Panc1 (cell line): ENCODE measurements around the gene MYO5B. TPM values are rescaled to one million over a fixed set of nuclear protein-coding genes. Genes with fewer than 3 reads are reported as not detected.

ENCODE experiments used
- ATAC-seq: fragments of 200-7000 bp; cut with Tn5 transposase; 2 replicates; pipeline ENCODE4 v1.9.1; 2020; ENCODE audit warnings: mild to moderate bottlenecking, moderate library complexity
- BruUV-seq: library from RNA; stranded (reverse); fragments of 400-500 nt; replicated peaks from 2 replicates; lab custom pipeline; 2021; lab: Mats Ljungman, UMichigan
- CTCF ChIA-PET: fragments of 300-600 bp; sonication (Branson Sonifier 250); formaldehyde crosslinking; loops from one replicate; lab custom pipeline; 2022; ENCODE audit warnings: antibody characterized with exemption; lab: Charles Lee
- POLR2A ChIA-PET: fragments of 300-600 bp; sonication (Branson Sonifier 250); formaldehyde crosslinking; loops from one replicate; lab custom pipeline; 2022; ENCODE audit warnings: antibody characterized with exemption; lab: Charles Lee
- DNase-seq: peaks from one replicate; pipeline ENCODE4 v3.0.0-alpha.2; 2010; ENCODE audit warnings: low read depth, low spot score
- H3K27ac ChIP-seq: 2 replicates; pipeline ENCODE4 v1.5.1; 2011; ENCODE audit warnings: mild to moderate bottlenecking, low read length, inconsistent platforms
- H3K27me3 ChIP-seq: fragments of 200-500 bp; sonication (Bioruptor generic); 2 replicates; pipeline ENCODE4 v1.6.0; 2014; ENCODE audit warnings: low read length, inconsistent platforms; ENCODE audit not compliant: control insufficient read depth, insufficient read depth
- H3K36me3 ChIP-seq: fragments of 200-500 bp; sonication (Bioruptor generic); 2 replicates; pipeline ENCODE4 v1.5.1; 2014; ENCODE audit warnings: inconsistent platforms, mild to moderate bottlenecking, low read length, moderate library complexity; ENCODE audit not compliant: control insufficient read depth, insufficient read depth
- H3K4me1 ChIP-seq: 2 replicates; pipeline ENCODE4 v1.5.1; 2011; ENCODE audit warnings: inconsistent platforms, mild to moderate bottlenecking, low read length, moderate library complexity; ENCODE audit not compliant: control insufficient read depth, insufficient read depth
- H3K4me3 ChIP-seq, 2 experiments: 2 replicates each; pipeline ENCODE4 v1.5.1; 2011 to 2012; ENCODE audit warnings: low read depth in 2 of 2, low read length in 2 of 2, mild to moderate bottlenecking in 2 of 2, inconsistent platforms in 1 of 2, moderate library complexity in 1 of 2
- H3K9me3 ChIP-seq: fragments of 200-500 bp; sonication (Bioruptor generic); 2 replicates; pipeline ENCODE4 v1.5.1; 2014; ENCODE audit warnings: low read depth, mild to moderate bottlenecking, inconsistent platforms, low read length, moderate library complexity; ENCODE audit not compliant: control insufficient read depth, insufficient read depth
- CTCF ChIP-seq: fragments of 450-650 bp; IDR thresholded peaks from 2 replicates; pipeline ENCODE4 v1.5.1; 2017; ENCODE audit warnings: mild to moderate bottlenecking
- POLR2AphosphoS5 ChIP-seq: IDR thresholded peaks from 2 replicates; pipeline ENCODE4 v1.6.1; 2012; ENCODE audit warnings: mild to moderate bottlenecking, low read depth, low read length, moderate library complexity
- REST ChIP-seq, 2 experiments: IDR thresholded peaks; 2 replicates each; pipeline ENCODE4 v1.6.1; 2011 to 2012; ENCODE audit warnings: low read depth in 2 of 2, control low read depth in 1 of 2, low read length in 1 of 2, mild to moderate bottlenecking in 1 of 2, moderate library complexity in 1 of 2; ENCODE audit not compliant: insufficient read depth in 1 of 2
- SIN3A ChIP-seq: IDR thresholded peaks from 2 replicates; pipeline ENCODE4 v1.6.1; 2012; ENCODE audit warnings: low read depth, mild to moderate bottlenecking, low read length, moderate library complexity, borderline replicate concordance; ENCODE audit not compliant: insufficient read depth
- TCF7L2 ChIP-seq: IDR thresholded peaks from 2 replicates; pipeline ENCODE4 v1.6.1; 2011; ENCODE audit warnings: mild to moderate bottlenecking, low read depth, low read length, inconsistent platforms
- in situ Hi-C: cut with HindIII; loops from 2 replicates; pipeline ENCODE4 v1.10.0; 2016; ENCODE audit warnings: low sequenced_read_pairs, low pct_unique_long_range_greater_than_20kb
- intact Hi-C: fragments of 100-400 bp; cut with micrococcal nuclease; formaldehyde crosslinking; loops from one replicate; pipeline ENCODE4 v1.10.0; 2022; ENCODE audit not compliant: unreplicated experiment
- total RNA-seq: library from RNA; stranded (reverse); gene quantifications from one replicate; pipeline ENCODE4 v1.2.1, GENCODE V29; 2021; ENCODE audit not compliant: unreplicated experiment

Gene MYO5B
- total RNA-seq, 1 experiment from 2014 or later = 0.31 TPM

GRCh38 chr18:49910986-49911385 is 284.0 kb downstream of the MYO5B start:
- POLR2A ChIA-PET = interaction anchor here (0.7 kb wide), 1 partner anchor 47 kb away, joined by 3 read pairs; no protein-coding TSS in a partner anchor
- Histone ChIP-seq H3K36me3 (no peaks in the 10 kb centered on the region), H3K27me3 (no peaks in the 10 kb centered on the region), H3K4me1 (no peaks in the 10 kb centered on the region), H3K4me3 (no peak overlapping the region), H3K27ac (no peak overlapping the region), H3K9me3 (no peaks in the 10 kb centered on the region)
- intact Hi-C loops = no loop called here
- CTCF ChIA-PET = no interaction called here
- no TSS peak for BruUV-seq
- in situ Hi-C loops = no loop called here
- no peak for DNase-seq
- ATAC-seq = no peak
- no peak for TF ChIP-seq REST (IDR thresholded peaks at IDR 0.05; ENCODE audit: insufficient read depth in 1 of 2, low read depth in 2 of 2, low read length in 1 of 2)
- no peak for TF ChIP-seq POLR2AphosphoS5
- no peak for TF ChIP-seq SIN3A
- TF ChIP-seq TCF7L2 = no peak
- TF ChIP-seq CTCF = no peak

- intact Hi-C loops (no loop called here), in situ Hi-C loops (no loop called here)
- Histone ChIP-seq H3K4me3 (no peak overlapping the region), H3K27ac (no peak overlapping the region), H3K27me3 (no peaks in the 10 kb centered on the region), H3K4me1 (no peaks in the 10 kb centered on the region), H3K9me3 (no peaks in the 10 kb centered on the region), H3K36me3 (no peaks in the 10 kb centered on the region)
- TF ChIP-seq REST (IDR thresholded peaks at IDR 0.05; ENCODE audit: insufficient read depth in 1 of 2, low read depth in 2 of 2, low read length in 1 of 2) (no peak), TCF7L2 (no peak), SIN3A (no peak), CTCF (no peak), POLR2AphosphoS5 (no peak)
- BruUV-seq = no TSS peak
- CTCF ChIA-PET = interaction anchor here (0.6 kb wide), 1 partner anchor 20 kb away, joined by 3 read pairs; no protein-coding TSS in a partner anchor
- ATAC-seq (no peak), DNase-seq (no peak)
- POLR2A ChIA-PET = no interaction called here
These were observed 284.9 kb downstream of the MYO5B start for GRCh38 chr18:49910019-49910418.
